Tongue (tissue), 2 donors: ENCODE data around the gene HAGH. TPM values are rescaled to one million over a fixed set of nuclear protein-coding genes. Genes with fewer than 3 reads are reported as not detected.
A peak's percentile ranks its signal among the peaks of the same experiment; 100 is the strongest.
"Not testable (repeated sequence)": the region's sequence is repeated elsewhere in the genome, so short reads cannot be mapped to it uniquely, and the experiment has no call there.

Experiments used
- DNase-seq: peaks from one replicate; pipeline ENCODE4 v3.0.0-alpha.2; 2015
- total RNA-seq: library from RNA; depleted of rRNA; stranded (reverse); fragments of >200 nt; gene quantifications from one replicate; pipeline ENCODE4 v1.2.3, GENCODE V29; 2014

The HAGH gene
- total RNA-seq, 1 donor from 2014 or later: 104 TPM

GRCh38 chr16:1810106-1810505, 16.5 kb downstream of the HAGH start:
- DNase-seq: no peak

GRCh38 chr16:1809281-1809801, 17.3 kb downstream of the HAGH start:
- no peak for DNase-seq

- no peak for DNase-seq
Measured at GRCh38 chr16:1808691-1809090, 17.9 kb downstream of the HAGH start.

- no peak for DNase-seq
Measured at GRCh38 chr16:1807626-1808025, 19.0 kb downstream of the HAGH start.

- no peak for DNase-seq
Measured at GRCh38 chr16:1800701-1801100, 25.9 kb downstream of the HAGH start.

- not testable (repeated sequence) for DNase-seq
Measured at GRCh38 chr16:1799263-1799662, 27.4 kb downstream of the HAGH start.

GRCh38 chr16:1794908-1795666, 31.5 kb downstream of the HAGH start:
- DNase-seq: no peak

GRCh38 chr16:1794221-1794871, 32.3 kb downstream of the HAGH start:
- no peak for DNase-seq

- no peak for DNase-seq
Measured at GRCh38 chr16:1793578-1794220, 32.9 kb downstream of the HAGH start, which contains the start of gene IGFALS. Gene IGFALS (minus strand): TSS chr16:1793705. CDS start chr16:1793652, 53 bp downstream.

- DNase-seq: no peak
Measured at GRCh38 chr16:1792836-1793577, 33.6 kb downstream of the HAGH start.

- DNase-seq: peak; percentile 21
Measured at GRCh38 chr16:1791943-1792812, 34.4 kb downstream of the HAGH start.

- DNase-seq: no peak
Measured at GRCh38 chr16:1791256-1791942, 35.2 kb downstream of the HAGH start.

- no peak for DNase-seq
Measured at GRCh38 chr16:1790611-1791255, 35.9 kb downstream of the HAGH start.

- no peak for DNase-seq
Measured at GRCh38 chr16:1790261-1790610, 36.4 kb downstream of the HAGH start.

- DNase-seq: no peak
Measured at GRCh38 chr16:1789643-1790045, 37.0 kb downstream of the HAGH start.

- no peak for DNase-seq
Measured at GRCh38 chr16:1788708-1789100, 37.9 kb downstream of the HAGH start.

- no peak for DNase-seq
Measured at GRCh38 chr16:1788095-1788707, 38.4 kb downstream of the HAGH start.

GRCh38 chr16:1787322-1788094, 39.1 kb downstream of the HAGH start:
- no peak for DNase-seq

- DNase-seq: no peak
Measured at GRCh38 chr16:1787056-1787321, 39.6 kb downstream of the HAGH start.
